Measurements from ENCODE around the gene ATP8B4.

GRCh38 chr15:49863431-49864224 lies 255.4 kb downstream of the ATP8B4 start:
- no peak for TF ChIP-seq CTCF (IDR thresholded peaks at IDR 0.05; ENCODE audit: low read depth, low read length, missing input control)
- TF ChIP-seq MAX (IDR thresholded peaks at IDR 0.05): no peak
- no peak for TF ChIP-seq TAF1 (conservative IDR thresholded peaks at IDR 0.05)
- TF ChIP-seq ATF3 (IDR thresholded peaks at IDR 0.05): no peak
- TF ChIP-seq REST (IDR thresholded peaks at IDR 0.05): no peak
- TF ChIP-seq RAD21 (IDR thresholded peaks at IDR 0.05): no peak

Data from liver (tissue), 3 donors.